SJCRH30 (cell line): Measurements from ENCODE around the gene NXN. TPM values are rescaled to one million over a fixed set of nuclear protein-coding genes. Genes with fewer than 3 reads are reported as not detected.
A peak's percentile ranks its signal among the peaks of the same experiment; 100 is the strongest.
"Not testable (repeated sequence)": the region's sequence is repeated elsewhere in the genome, so short reads cannot be mapped to it uniquely, and the experiment has no call there.

Experiments used
- DNase-seq, 2 experiments: peaks; one replicate each; pipeline ENCODE4 v3.0.0-alpha.2; 2015 to 2020
- H3K27ac ChIP-seq: fragments of 250-450 bp; sonication (Bioruptor Pico); 2 replicates; pipeline ENCODE4 v1.5.1; 2020; ENCODE audit warnings: mild to moderate bottlenecking, moderate library complexity
- H3K27me3 ChIP-seq: fragments of 250-450 bp; sonication (Bioruptor Pico); 2 replicates; pipeline ENCODE4 v1.5.1; 2020; ENCODE audit warnings: mild to moderate bottlenecking, moderate library complexity
- H3K36me3 ChIP-seq: fragments of 250-450 bp; sonication (Bioruptor Pico); 2 replicates; pipeline ENCODE4 v1.5.1; 2020; ENCODE audit warnings: mild to moderate bottlenecking, moderate library complexity
- H3K4me1 ChIP-seq: fragments of 250-450 bp; sonication (Bioruptor Pico); 2 replicates; pipeline ENCODE4 v1.5.1; 2020; ENCODE audit warnings: mild to moderate bottlenecking, moderate library complexity
- H3K4me3 ChIP-seq: fragments of 250-450 bp; sonication (Bioruptor Pico); 2 replicates; pipeline ENCODE4 v1.5.1; 2020; ENCODE audit warnings: mild to moderate bottlenecking, moderate library complexity
- H3K9me3 ChIP-seq: fragments of 250-450 bp; sonication (Bioruptor Pico); replicated peaks from 2 replicates; pipeline ENCODE4 v1.5.1; 2020; ENCODE audit warnings: mild to moderate bottlenecking, moderate library complexity
- total RNA-seq: library from RNA; depleted of rRNA; stranded (reverse); fragments of >200 nt; shearing (Covaris generic); gene quantifications from 2 replicates; pipeline ENCODE4 v1.2.3, GENCODE V29; 2014

NXN gene
- total RNA-seq, 1 experiment from 2014 or later: 35.2 TPM

DNA sequence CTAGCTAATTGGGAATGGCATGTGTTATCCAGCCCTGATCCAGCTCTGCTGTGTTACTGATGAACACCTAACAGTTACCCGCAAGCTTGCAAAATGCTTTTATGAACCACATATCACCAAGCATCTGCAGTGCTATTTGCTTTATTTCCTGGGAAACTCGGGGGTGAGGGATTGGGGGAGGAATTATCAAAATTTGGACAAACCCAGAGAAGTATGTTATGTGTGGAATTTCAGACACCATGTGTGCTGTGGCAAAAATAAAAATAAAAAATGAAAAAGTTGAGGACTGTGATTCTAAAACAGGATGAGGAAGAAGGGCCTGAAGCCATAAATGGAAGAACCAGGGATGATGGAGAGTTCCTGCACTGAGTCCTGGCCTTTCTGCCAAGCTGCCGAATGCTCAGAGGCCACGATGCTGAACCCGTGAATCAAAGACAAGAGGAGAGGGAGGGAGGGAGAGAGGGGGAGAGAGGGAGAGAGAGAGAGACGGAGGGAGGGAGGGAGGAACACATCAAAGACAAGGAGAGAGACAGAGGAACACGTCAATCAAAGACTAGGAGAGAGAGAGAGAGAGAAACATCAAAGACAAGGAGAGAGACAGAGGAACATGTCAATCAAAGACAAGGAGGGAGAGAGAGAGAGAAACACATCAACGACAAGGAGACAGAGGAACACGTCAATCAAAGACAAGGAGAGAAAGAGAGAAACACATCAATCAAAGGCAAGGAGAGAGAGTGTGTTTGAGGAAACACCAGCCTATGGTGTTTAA is 107.6 kb downstream of the NXN start:
- Histone ChIP-seq H3K27me3 (no peaks in the 10 kb centered on the region), H3K36me3 (no peaks in the 10 kb centered on the region), H3K4me1 (no peaks in the 10 kb centered on the region), H3K27ac (no peak overlapping the region), H3K4me3 (no peak overlapping the region), H3K9me3 (no peaks in the 10 kb centered on the region)
- DNase-seq: no peak

- H3K36me3 ChIP-seq: no peaks in the 10 kb centered on the region
- H3K27ac ChIP-seq: no peak overlapping the region
- no peaks in the 10 kb centered on the region for H3K4me1 ChIP-seq
- H3K4me3 ChIP-seq: no peak overlapping the region
- no peaks in the 10 kb centered on the region for H3K9me3 ChIP-seq
- DNase-seq: no peak
- H3K27me3 ChIP-seq: no peaks in the 10 kb centered on the region
These were observed 109.7 kb downstream of the NXN start for GRCh38 chr17:869567-870525.

DNA sequence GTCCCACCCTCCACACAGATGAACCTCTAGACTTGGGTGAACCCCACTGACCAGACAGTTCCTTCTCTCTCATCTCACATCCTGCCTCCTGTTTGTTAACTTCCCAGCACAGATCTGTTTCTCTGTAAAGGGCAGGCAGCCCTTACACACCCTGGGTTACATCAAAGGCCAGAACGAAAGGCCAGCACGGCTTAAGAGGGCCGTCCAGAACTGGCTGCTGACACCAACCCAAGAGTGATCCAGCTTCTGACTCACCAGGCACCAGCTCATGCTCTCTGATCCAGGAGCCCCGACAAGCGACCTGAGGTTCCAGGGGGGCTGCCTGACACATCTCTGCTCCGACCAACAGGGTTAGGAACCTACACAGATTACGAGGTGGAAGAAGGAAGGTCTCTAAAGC is 110.5 kb downstream of the NXN start:
- Histone ChIP-seq H3K9me3 (no peaks in the 10 kb centered on the region), H3K27ac (no peak overlapping the region), H3K4me3 (no peak overlapping the region), H3K36me3 (no peaks in the 10 kb centered on the region), H3K4me1 (no peaks in the 10 kb centered on the region), H3K27me3 (no peaks in the 10 kb centered on the region)
- DNase-seq: no peak

- no peaks in the 10 kb centered on the region for H3K36me3 ChIP-seq
- no peak overlapping the region for H3K4me3 ChIP-seq
- H3K4me1 ChIP-seq: no peaks in the 10 kb centered on the region
- H3K27me3 ChIP-seq: no peaks in the 10 kb centered on the region
- DNase-seq: no peak
- no peak overlapping the region for H3K27ac ChIP-seq
- H3K9me3 ChIP-seq: no peaks in the 10 kb centered on the region
These were observed 111.6 kb downstream of the NXN start for GRCh38 chr17:867896-868489.

DNA sequence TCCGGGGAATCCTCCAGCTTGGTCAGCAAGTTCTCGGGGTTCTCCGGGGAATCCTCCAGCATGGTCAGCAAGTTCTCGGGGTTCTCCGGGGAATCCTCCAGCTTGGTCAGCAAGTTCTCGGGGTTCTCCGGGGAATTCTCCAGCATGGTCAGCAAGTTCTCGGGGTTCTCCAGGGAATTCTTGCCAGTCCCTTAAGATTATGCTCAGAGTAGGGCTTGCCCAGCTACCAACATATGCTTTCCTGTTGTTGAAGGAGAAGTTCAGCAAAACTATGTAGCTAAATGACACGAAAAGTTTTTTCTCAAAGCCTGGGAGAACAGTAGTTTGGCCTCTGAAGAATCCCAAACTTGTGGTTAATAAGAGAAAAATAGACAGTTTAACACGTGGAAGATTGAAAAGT is 112.3 kb downstream of the NXN start:
- not testable (repeated sequence) for H3K9me3 ChIP-seq, H3K36me3 ChIP-seq, H3K27ac ChIP-seq, H3K4me1 ChIP-seq, H3K27me3 ChIP-seq, DNase-seq, H3K4me3 ChIP-seq

DNA sequence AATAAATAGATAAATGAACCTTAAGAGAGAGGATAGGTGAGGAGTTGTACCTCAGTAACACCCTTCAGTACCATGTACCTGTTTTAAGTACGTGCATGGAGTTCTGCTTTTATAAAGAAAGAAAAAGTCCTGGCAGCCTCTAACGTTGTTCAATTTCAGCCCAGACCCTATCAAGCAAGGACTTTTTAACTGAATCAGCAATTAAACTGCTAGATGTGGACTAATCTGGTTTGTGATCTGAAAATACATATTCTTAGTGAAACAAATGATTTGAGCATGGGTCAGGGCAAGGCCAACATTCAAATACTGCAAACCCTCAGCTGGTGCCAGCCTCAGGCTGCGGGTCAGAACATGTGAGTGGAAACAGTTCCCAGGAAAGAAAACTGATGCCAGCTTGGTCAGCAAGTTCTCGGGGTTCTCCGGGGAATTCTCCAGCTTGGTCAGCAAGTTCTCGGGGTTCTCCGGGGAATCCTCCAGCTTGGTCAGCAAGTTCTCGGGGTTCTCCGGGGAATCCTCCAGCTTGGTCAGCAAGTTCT is 112.9 kb downstream of the NXN start:
- no peaks in the 10 kb centered on the region for H3K9me3 ChIP-seq
- H3K4me1 ChIP-seq: no peaks in the 10 kb centered on the region
- DNase-seq: no peak
- H3K36me3 ChIP-seq: no peaks in the 10 kb centered on the region
- H3K27ac ChIP-seq: no peak overlapping the region
- no peaks in the 10 kb centered on the region for H3K27me3 ChIP-seq
- H3K4me3 ChIP-seq: no peak overlapping the region

- no peaks in the 10 kb centered on the region for H3K9me3 ChIP-seq
- H3K36me3 ChIP-seq: no peaks in the 10 kb centered on the region
- no peak overlapping the region for H3K27ac ChIP-seq
- H3K4me3 ChIP-seq: no peak overlapping the region
- peaks cover 4% of the 10 kb centered on the region; the same call in 1 of the 2 replicates for H3K4me1 ChIP-seq
- no peak for DNase-seq
- no peaks in the 10 kb centered on the region for H3K27me3 ChIP-seq
These were observed 115.3 kb downstream of the NXN start for GRCh38 chr17:864315-864714.

DNA sequence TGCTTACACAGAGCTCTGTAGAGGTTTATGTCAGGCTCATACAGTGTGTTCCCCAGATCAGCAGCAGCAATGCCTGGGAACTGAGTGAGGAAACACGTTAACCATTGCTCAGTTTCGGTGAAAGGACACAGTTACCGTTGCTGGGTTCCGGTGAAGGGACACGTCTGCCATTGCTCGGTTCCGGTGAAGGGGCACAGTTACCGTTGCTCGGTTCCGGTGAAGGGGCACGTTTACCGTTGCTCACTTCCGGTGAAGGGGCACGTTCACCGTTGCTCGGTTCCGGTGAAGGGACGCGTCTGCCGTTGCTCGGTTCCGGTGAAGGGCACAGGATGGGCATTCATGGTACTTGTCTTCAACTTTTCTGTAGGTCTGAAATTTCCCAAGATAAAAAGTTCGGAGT is 115.7 kb downstream of the NXN start:
- H3K9me3 ChIP-seq: no peaks in the 10 kb centered on the region
- no peak overlapping the region for H3K27ac ChIP-seq
- H3K27me3 ChIP-seq: no peaks in the 10 kb centered on the region
- peaks cover 5% of the 10 kb centered on the region for H3K4me1 ChIP-seq
- no peak for DNase-seq
- H3K36me3 ChIP-seq: no peaks in the 10 kb centered on the region
- no peak overlapping the region for H3K4me3 ChIP-seq

- H3K27ac ChIP-seq: no peak overlapping the region
These were observed 117.0 kb downstream of the NXN start for GRCh38 chr17:862582-862981.

DNA sequence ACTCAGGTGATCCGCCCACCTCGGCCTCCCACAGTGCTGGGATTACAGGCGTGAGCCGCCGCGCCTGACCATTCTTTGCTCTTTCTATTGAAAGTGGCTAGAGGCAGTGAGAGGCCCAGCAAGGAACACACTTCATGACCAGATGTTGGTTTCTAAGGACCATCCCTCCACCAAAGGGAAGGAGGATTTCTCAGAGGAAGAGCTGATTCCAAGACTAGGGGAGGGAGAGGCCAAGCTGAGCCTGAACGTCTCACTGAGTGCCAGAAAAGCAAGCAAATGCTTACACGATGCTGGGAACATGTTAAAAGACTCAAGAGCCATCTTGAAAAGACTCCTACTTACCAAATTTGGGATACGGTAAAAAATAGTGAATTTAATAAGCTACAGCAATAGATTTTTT is 118.2 kb downstream of the NXN start:
- no peak overlapping the region for H3K27ac ChIP-seq
- no peaks in the 10 kb centered on the region for H3K27me3 ChIP-seq
- H3K9me3 ChIP-seq: no peaks in the 10 kb centered on the region
- H3K4me1 ChIP-seq: peaks cover 8% of the 10 kb centered on the region
- no peak for DNase-seq
- H3K36me3 ChIP-seq: no peaks in the 10 kb centered on the region
- H3K4me3 ChIP-seq: no peak overlapping the region

More at GRCh38 chr17:862582-862981, 117.0 kb downstream of the NXN start:
- Histone ChIP-seq H3K36me3 (no peaks in the 10 kb centered on the region), H3K9me3 (no peaks in the 10 kb centered on the region), H3K27me3 (no peaks in the 10 kb centered on the region), H3K4me1 (peaks cover 8% of the 10 kb centered on the region), H3K4me3 (no peak overlapping the region)
- no peak for DNase-seq

DNA sequence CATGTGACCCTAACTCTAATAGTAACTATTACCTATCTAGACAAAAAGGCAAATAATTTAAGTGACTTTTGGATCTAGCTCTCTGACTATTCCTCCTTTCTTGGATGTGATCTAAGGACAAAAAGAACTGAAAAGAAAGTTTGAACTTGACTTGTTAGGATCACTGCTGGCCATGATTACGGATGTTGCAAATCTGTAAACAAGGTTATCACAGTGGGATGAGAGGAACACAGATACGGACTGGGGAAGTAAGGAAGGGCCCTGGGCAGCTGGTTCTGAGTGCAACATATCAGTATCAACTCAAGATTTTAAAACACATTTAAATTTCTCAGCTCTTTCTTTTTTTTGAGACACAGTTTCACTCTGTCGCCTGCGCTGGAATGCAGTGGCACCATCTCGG is 118.8 kb downstream of the NXN start:
- no peaks in the 10 kb centered on the region for H3K9me3 ChIP-seq
- H3K27ac ChIP-seq: no peak overlapping the region
- no peak for DNase-seq
- peaks cover 8% of the 10 kb centered on the region for H3K4me1 ChIP-seq
- no peaks in the 10 kb centered on the region for H3K27me3 ChIP-seq
- H3K36me3 ChIP-seq: no peaks in the 10 kb centered on the region
- no peak overlapping the region for H3K4me3 ChIP-seq

DNA sequence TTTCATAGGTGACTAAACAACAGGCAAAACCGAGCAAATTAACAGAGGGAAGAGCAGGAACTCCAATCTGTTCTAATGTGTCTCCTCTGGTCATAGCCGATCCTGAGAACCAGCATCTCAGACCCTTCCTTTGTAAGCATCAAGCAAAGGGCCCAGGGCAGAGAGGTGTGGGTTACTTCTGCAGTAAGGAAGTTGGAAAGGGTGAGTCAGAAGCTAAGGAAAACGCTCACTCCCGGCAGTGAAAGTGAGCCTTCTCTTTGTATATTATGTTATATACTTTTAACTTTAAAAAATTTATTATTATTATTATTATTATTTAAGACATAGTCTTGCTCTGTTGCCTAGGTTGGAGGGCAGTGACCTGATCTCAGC is 119.8 kb downstream of the NXN start:
- Histone ChIP-seq H3K27me3 (no peaks in the 10 kb centered on the region), H3K4me1 (peaks cover 8% of the 10 kb centered on the region), H3K27ac (peak overlapping the region; percentile 93), H3K36me3 (no peaks in the 10 kb centered on the region), H3K4me3 (peak overlapping the region; percentile 49), H3K9me3 (no peaks in the 10 kb centered on the region)
- no peak for DNase-seq

- Histone ChIP-seq H3K36me3 (no peaks in the 10 kb centered on the region), H3K27ac (peak overlapping the region; percentile 93), H3K9me3 (no peaks in the 10 kb centered on the region), H3K4me3 (peak overlapping the region; percentile 49), H3K27me3 (no peaks in the 10 kb centered on the region), H3K4me1 (peaks cover 8% of the 10 kb centered on the region)
- peak; percentile 74 to 83 for DNase-seq
These were observed 120.3 kb downstream of the NXN start for GRCh38 chr17:859061-859823.

DNA sequence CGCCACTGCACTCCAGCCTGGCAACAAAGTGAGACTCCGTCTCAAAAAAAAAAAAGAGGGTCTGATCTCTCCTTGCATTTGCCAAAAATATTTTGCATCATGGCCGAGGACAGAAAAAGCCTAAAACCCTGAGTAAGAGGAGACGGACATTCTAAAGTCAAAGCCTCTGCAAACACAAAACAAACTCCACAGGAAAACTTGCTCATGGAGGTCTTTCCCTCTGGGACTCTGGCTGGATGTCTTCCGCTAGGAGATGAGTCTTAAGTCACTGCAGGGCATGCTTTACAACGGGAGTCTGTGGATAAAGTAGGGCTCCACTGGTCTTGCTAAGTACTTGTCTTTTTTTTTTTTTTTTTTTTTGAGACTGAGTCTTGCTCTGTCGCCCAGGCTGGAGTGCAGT is 123.4 kb downstream of the NXN start:
- no peaks in the 10 kb centered on the region for H3K27me3 ChIP-seq
- H3K4me3 ChIP-seq: no peak overlapping the region
- peaks cover 15% of the 10 kb centered on the region for H3K4me1 ChIP-seq
- no peak for DNase-seq
- no peak overlapping the region for H3K27ac ChIP-seq
- H3K9me3 ChIP-seq: no peaks in the 10 kb centered on the region
- H3K36me3 ChIP-seq: no peaks in the 10 kb centered on the region
